Upper lobe of right lung (tissue), 1 donor: ENCODE data around the gene SLC2A6. TPM values are rescaled to one million over a fixed set of nuclear protein-coding genes. Genes with fewer than 3 reads are reported as not detected.

Experiments
- ATAC-seq: fragments of 200-7000 bp; cut with Tn5 transposase; one replicate; pipeline ENCODE4 v1.9.1; 2020; ENCODE audit warnings: mild to moderate bottlenecking, moderate library complexity
- DNase-seq: peaks from one replicate; pipeline ENCODE4 v3.0.0-alpha.2; 2020
- H3K27ac ChIP-seq: fragments of 200-600 bp; one replicate; pipeline ENCODE4 v1.8.0; 2022
- H3K27me3 ChIP-seq: fragments of 200-600 bp; one replicate; pipeline ENCODE4 v1.8.0; 2022; ENCODE audit warnings: mild to moderate bottlenecking
- H3K36me3 ChIP-seq: fragments of 200-600 bp; one replicate; pipeline ENCODE4 v1.8.0; 2022
- H3K4me1 ChIP-seq: fragments of 200-600 bp; one replicate; pipeline ENCODE4 v1.8.0; 2022
- H3K4me3 ChIP-seq: fragments of 200-600 bp; one replicate; pipeline ENCODE4 v1.8.0; 2022; ENCODE audit warnings: mild to moderate bottlenecking
- H3K9me3 ChIP-seq: fragments of 200-600 bp; one replicate; pipeline ENCODE4 v1.8.0; 2022
- intact Hi-C: fragments of 100-400 bp; cut with DNase I; formaldehyde crosslinking; loops from one replicate; pipeline ENCODE4 v1.11.0; 2022
- total RNA-seq: library from RNA; stranded (reverse); fragmentation: NEBNext Ultra II Directional; extraction: Animal tissue kit (Norgen Biotek cat#: 25700); gene quantifications from one replicate; pipeline ENCODE4 v1.2.1, GENCODE V29; 2021
- TF ChIP-seq, protein P1 (sequence below): fragments of 200-600 bp; IDR thresholded peaks from one replicate; pipeline ENCODE4 v1.8.0; 2022; ENCODE audit warnings: antibody characterized with exemption
- donor health status: DM: no; HTN: yes; CAD: no; lungs with severe emphysema.

Gene SLC2A6
- total RNA-seq, 1 donor from 2014 or later, result 11.4 TPM

- H3K4me3 ChIP-seq, result peak within 1 kb of the TSS; percentile 59
- peak; percentile 88 for ATAC-seq
- intact Hi-C loops, result no loop called here
- H3K36me3 ChIP-seq, result no peaks in the 10 kb centered on the region
- no peaks in the 10 kb centered on the region for H3K27me3 ChIP-seq
- peak within 1 kb of the TSS; percentile 89 for H3K27ac ChIP-seq
- TF ChIP-seq, protein P1, sequence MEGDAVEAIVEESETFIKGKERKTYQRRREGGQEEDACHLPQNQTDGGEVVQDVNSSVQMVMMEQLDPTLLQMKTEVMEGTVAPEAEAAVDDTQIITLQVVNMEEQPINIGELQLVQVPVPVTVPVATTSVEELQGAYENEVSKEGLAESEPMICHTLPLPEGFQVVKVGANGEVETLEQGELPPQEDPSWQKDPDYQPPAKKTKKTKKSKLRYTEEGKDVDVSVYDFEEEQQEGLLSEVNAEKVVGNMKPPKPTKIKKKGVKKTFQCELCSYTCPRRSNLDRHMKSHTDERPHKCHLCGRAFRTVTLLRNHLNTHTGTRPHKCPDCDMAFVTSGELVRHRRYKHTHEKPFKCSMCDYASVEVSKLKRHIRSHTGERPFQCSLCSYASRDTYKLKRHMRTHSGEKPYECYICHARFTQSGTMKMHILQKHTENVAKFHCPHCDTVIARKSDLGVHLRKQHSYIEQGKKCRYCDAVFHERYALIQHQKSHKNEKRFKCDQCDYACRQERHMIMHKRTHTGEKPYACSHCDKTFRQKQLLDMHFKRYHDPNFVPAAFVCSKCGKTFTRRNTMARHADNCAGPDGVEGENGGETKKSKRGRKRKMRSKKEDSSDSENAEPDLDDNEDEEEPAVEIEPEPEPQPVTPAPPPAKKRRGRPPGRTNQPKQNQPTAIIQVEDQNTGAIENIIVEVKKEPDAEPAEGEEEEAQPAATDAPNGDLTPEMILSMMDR, result no peak
- peak; percentile 99 for DNase-seq
- H3K4me1 ChIP-seq, result peaks cover 13% of the 10 kb centered on the region
- no peaks in the 10 kb centered on the region for H3K9me3 ChIP-seq
These were observed 19.2 kb downstream of the SLC2A6 start, which contains the start of gene CACFD1 for GRCh38 chr9:133459476-133460404. Gene CACFD1 (plus strand): TSS chr9:133459978. CDS start chr9:133460067, 89 bp downstream.

DNA sequence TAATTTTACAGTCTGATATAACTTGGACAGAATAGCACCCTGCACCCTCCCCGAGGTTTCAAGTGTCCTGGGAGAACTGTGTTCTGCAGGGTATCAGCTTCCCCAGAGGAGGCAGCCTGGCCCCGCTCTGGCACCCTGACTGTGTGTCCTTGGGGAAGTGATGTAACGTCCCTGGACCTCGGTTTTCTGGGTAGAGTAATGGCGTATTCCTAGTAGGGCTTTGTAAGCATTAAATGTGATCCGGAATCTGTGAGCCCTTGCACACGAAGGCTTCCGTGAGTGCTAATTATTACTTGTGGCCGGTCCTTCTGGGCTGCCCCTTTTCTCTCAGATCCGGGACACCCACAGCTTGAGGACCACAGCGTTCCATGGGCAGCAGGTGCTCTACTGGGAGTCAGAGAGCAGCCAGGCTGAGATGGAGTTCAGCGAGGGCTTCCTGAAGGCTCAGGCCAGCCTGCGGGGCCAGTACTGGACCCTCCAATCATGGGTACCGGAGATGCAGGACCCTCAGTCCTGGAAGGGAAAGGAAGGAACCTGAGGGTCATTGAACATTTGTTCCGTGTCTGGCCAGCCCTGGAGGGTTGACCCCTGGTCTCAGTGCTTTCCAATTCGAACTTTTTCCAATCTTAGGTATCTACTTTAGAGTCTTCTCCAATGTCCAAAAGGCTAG, 20.1 kb downstream of the SLC2A6 start:
- Histone ChIP-seq H3K9me3 (no peaks in the 10 kb centered on the region), H3K4me3 (peak overlapping the region; percentile 59), H3K4me1 (peaks cover 13% of the 10 kb centered on the region), H3K27ac (peak overlapping the region; percentile 89), H3K36me3 (no peaks in the 10 kb centered on the region), H3K27me3 (no peaks in the 10 kb centered on the region)
- DNase-seq (no peak), ATAC-seq (no peak)
- intact Hi-C loops, result no loop called here
- TF ChIP-seq, protein P1, result no peak

DNA sequence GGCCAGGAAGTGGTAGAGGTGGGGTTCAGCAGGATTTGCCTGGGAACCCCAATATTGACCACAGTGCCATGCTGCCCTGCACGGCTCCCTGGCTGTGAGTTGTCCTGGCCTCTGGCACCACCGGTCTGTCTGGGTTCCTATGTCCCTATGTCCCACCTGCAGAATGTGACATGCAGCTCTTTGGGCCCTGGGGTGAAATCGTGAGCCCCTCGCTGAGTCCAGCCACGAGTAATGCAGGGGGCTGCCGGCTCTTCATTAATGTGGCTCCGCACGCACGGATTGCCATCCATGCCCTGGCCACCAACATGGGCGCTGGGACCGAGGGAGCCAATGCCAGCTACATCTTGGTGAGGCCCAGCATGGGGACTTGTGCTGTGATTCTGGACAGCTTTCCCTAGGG, 21.2 kb downstream of the SLC2A6 start:
- Histone ChIP-seq H3K27ac (no peak overlapping the region), H3K9me3 (no peaks in the 10 kb centered on the region), H3K36me3 (no peaks in the 10 kb centered on the region), H3K4me3 (no peak overlapping the region), H3K4me1 (peaks cover 13% of the 10 kb centered on the region), H3K27me3 (no peaks in the 10 kb centered on the region)
- intact Hi-C loops, result no loop called here
- TF ChIP-seq, protein P1, result no peak
- no peak for ATAC-seq
- DNase-seq, result no peak

- H3K4me1 ChIP-seq, result peaks cover 13% of the 10 kb centered on the region
- DNase-seq (no peak), ATAC-seq (no peak)
- TF ChIP-seq, protein P1, result no peak
- no peaks in the 10 kb centered on the region for H3K36me3 ChIP-seq
- no peak overlapping the region for H3K27ac ChIP-seq
- no peaks in the 10 kb centered on the region for H3K27me3 ChIP-seq
- no peak overlapping the region for H3K4me3 ChIP-seq
- H3K9me3 ChIP-seq, result no peaks in the 10 kb centered on the region
- intact Hi-C loops, result no loop called here
These were observed 21.7 kb downstream of the SLC2A6 start for GRCh38 chr9:133457233-133457632.

DNA sequence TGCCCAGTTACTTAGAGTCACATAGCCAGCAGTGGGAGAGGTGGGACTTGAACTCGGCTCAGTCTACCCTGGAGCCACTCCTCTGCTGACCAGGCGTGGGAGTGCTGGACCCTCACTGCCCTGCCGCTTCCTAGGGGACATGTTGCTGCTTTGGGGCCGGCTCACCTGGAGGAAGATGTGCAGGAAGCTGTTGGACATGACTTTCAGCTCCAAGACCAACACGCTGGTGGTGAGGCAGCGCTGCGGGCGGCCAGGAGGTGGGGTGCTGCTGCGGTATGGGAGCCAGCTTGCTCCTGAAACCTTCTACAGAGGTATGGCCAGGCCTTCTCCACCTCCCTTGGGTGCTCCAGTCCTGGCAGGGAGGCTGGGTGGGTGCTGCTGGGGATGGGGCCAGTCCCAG, 22.5 kb downstream of the SLC2A6 start:
- Histone ChIP-seq H3K4me3 (no peak overlapping the region), H3K9me3 (no peaks in the 10 kb centered on the region), H3K27ac (no peak overlapping the region), H3K27me3 (no peaks in the 10 kb centered on the region), H3K4me1 (peaks cover 13% of the 10 kb centered on the region), H3K36me3 (no peaks in the 10 kb centered on the region)
- intact Hi-C loops, result no loop called here
- ATAC-seq (no peak), DNase-seq (no peak)
- TF ChIP-seq, protein P1, result no peak
